VCaP (cell line): Measurements from ENCODE around the gene POLR3G.

Source experiments
- H3K27ac ChIP-seq: fragments of 450-650 bp; 2 replicates; pipeline ENCODE4 v1.5.1; 2017
- TF ChIP-seq, protein P1 (sequence below): fragments of 450-650 bp; conservative IDR thresholded peaks from 2 replicates; pipeline ENCODE4 v1.5.1; 2017; ENCODE audit warnings: mild to moderate bottlenecking, moderate library complexity

POLR3G gene

DNA sequence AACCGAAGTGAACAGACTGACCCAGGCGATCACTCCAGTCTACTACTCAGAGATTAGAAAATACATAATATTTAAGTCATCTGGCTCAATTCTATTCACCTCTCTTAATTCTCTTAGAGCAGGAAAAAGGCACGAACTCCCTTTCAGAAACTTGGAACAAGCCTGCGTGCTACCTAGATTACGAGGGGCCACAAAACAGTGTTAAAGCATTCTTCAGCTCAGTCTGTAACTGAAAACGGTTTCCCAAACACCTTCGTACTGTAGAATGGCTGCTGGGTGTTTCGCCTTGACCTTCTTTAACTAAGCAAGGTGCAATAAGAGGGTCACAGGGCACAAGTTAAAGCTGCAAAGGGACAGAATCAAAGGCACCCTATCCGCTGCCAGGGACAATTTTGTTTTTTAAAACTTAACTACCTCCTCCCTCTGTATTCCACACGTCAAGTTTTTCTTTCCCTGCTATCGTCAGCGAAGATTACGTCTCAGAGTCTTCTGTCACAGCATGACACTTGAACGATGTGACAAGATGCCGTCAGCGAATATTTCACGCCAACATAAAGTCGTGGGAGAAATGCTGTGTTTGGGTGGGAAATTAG, 54.0 kb downstream of the POLR3G start:
- TF ChIP-seq, protein P1, sequence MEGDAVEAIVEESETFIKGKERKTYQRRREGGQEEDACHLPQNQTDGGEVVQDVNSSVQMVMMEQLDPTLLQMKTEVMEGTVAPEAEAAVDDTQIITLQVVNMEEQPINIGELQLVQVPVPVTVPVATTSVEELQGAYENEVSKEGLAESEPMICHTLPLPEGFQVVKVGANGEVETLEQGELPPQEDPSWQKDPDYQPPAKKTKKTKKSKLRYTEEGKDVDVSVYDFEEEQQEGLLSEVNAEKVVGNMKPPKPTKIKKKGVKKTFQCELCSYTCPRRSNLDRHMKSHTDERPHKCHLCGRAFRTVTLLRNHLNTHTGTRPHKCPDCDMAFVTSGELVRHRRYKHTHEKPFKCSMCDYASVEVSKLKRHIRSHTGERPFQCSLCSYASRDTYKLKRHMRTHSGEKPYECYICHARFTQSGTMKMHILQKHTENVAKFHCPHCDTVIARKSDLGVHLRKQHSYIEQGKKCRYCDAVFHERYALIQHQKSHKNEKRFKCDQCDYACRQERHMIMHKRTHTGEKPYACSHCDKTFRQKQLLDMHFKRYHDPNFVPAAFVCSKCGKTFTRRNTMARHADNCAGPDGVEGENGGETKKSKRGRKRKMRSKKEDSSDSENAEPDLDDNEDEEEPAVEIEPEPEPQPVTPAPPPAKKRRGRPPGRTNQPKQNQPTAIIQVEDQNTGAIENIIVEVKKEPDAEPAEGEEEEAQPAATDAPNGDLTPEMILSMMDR, result no peak

DNA sequence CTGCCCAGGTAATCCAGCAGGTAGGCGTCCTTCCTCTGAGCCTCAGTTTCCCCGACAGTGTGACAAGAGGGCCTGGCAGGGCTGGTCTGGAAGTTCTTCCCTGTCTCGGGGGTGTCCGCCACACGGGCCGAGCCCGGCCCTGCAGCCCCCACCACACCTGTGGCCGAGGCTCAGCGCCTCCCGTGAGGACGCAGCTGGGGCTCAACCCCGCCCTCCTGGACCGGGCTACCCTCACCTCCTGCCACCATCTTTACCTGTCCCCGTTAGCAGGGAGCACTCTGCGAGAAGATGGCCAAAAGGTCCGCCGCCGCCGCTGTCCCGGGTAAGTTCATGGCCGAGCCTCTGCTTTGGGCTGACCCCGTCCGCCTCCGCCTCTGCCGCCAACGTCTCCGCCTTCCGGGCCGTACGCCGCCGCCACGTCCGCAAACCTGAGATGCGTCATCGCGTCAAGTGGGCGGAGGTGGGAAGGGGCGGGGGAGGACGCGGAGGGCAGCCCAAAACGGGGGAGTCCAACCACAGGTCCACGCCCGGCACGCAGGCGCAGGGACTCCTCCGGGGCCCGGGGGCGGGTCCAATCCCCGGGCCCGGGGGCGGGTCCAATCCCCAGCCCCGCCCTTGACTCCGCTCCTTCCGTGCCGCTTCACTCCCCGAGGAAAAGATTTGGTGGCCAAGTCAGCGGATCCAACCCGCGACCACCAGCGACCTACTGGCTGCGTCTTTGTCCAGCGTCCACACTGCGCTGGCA, 54.7 kb downstream of the POLR3G start, which contains the start of gene LYSMD3:
Gene LYSMD3 (minus strand): TSS at position 391 of the 745 bp plus-strand sequence. CDS start 4,295 bp downstream, outside the sequence.
- TF ChIP-seq, protein P1, result no peak
- peak within 1 kb of the TSS; percentile 75 for H3K27ac ChIP-seq

More for the DNA sequence above, 54.0 kb downstream of the POLR3G start:
- H3K27ac ChIP-seq, result peak overlapping the region; percentile 75

DNA sequence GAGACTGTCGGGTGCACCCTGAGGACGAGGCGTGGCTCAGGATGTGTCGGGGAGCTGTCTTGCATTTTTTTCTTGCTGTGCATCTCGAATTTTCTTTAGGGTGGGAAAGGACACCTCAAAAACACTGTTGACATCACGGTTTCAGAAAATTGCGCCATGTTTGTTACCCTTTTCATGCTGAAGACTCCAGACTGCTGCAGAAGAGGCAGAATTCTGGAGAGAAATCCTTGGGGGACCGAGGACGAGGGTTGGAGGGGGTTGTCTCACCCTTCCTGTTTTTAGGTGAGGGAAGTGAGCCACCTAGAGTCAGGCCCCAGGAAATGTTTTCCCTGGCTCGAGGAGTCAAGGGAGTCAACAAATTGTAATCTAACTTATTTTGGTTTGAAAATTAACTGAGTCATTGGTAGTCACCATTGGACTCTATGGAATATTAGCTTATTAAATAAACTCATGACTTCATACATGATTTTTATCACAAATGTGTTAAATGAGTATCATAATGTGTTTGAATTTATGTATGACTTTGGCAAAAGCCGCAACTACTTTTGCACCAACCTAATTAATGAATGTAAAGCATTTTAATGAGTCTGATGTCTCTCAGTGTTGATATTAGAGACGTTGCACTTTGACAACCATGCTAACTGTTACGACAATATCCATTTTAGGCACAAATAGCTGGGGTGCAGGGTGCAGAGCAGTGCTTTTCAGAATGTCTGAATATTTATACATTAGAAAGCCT, 55.4 kb downstream of the POLR3G start:
- TF ChIP-seq, protein P1, result peak; percentile 73
- peak overlapping the region; percentile 75 for H3K27ac ChIP-seq

DNA sequence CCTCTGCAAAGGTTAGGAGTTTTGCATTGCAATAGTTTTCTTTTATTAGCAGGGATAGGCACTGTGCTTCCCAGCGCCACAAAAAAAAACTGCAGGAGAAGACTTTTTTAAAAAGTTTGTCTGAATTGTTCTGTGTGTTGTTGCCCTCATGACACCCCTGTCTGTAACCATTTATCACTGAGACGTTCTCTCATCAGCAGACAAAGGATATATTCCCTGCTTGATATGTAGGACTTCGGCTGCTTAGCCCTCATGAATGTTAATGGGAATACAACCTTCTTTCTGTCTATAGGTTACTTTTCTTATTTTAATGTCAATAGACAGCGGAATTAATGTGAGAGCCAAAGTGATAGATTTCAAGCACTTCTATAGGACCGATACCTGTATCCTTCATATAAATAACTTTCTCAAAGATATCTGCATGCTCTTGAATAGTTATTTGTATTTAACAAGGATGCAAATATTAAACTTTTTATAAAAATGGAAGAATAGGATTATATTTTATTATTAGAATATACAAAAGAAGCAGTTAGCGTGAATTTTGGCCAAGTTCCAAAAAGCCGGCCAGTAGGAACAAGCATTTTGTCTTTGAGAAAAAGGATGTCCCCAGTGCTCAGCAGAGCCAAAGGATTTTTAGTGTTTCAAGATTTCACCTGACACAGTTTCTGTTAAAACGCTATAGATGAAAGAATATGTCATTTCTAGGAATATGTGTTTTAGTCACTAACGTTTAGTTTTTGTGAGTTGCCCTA, 56.2 kb downstream of the POLR3G start:
- H3K27ac ChIP-seq, result no peak overlapping the region; the same call in 1 of the 2 replicates
- TF ChIP-seq, protein P1, result no peak

DNA sequence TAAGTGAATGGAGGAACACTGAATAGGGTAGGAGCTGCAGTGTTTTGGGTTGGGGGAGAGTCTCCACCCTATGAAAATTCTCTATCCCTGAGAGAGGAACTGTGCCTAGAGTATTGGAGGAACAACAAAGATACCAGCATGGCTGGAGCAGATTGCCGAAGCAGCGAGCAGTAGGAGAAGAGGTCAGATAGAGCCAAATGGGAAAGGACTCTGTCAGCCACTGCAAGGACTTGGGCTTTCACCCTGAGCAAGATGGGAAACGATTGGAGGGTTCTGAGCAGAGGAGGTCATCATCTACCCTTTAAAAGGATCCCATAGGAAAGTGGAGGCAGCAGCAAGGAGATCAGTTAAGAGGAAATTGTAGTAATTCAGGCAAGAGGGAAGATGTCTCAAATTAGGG, 59.1 kb downstream of the POLR3G start:
- no peak overlapping the region for H3K27ac ChIP-seq
- TF ChIP-seq, protein P1, result no peak

DNA sequence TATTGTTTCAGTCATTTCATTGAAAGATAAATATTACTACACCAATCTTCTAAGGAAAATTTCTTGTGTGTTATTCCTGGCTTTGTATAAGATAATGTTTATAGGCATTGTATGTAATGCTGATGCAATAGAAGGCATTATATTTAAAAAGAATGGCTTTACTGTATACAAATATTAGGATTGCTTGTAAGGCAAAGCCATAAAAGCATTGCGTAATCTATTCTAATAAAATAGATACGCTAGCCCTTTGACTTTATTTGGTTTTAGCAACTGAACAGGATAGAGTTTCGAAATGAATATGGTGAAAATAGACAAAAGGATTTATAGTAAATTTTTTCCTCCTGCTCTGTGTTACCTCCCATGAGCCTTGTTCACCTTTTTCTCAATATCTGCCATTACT, 60.3 kb downstream of the POLR3G start:
- TF ChIP-seq, protein P1, result no peak
- H3K27ac ChIP-seq, result no peak overlapping the region
